H1 (cell line): Measurements from ENCODE around the gene PCDH9. TPM values are rescaled to one million over a fixed set of nuclear protein-coding genes. Genes with fewer than 3 reads are reported as not detected.

Experiments
- CTCF ChIA-PET: fragments of 300-600 bp; sonication (Branson Sonifier 250); formaldehyde crosslinking; loops from one replicate; lab custom pipeline; 2021; ENCODE audit not compliant: partially characterized antibody; lab: Charles Lee
- POLR2A ChIA-PET: fragments of 300-600 bp; sonication (Branson Sonifier 250); formaldehyde crosslinking; loops from one replicate; lab custom pipeline; 2021; ENCODE audit warnings: inconsistent platforms; ENCODE audit not compliant: partially characterized antibody; lab: Charles Lee
- DNase-seq, 2 experiments: peaks; one replicate each; pipeline versions ENCODE4 v3.0.0 to v3.0.0-alpha.2; 2010 to 2022; ENCODE audit warnings: low spot score in 2 of 2, low read depth in 1 of 2, mixed read lengths in 1 of 2
- FAIRE-seq: peaks from 2 replicates; lab custom pipeline; 2011; peaks lifted over from hg19 to GRCh38; lab: Jason Lieb, UNC
- H2AFZ ChIP-seq: 2 replicates; pipeline ENCODE4 v1.8.1; 2012; ENCODE audit warnings: low read length, inconsistent platforms
- H2AK5ac ChIP-seq: 2 replicates; pipeline ENCODE4 v1.6.1; 2013; ENCODE audit warnings: low read depth, low read length
- H2BK120ac ChIP-seq: replicated peaks from 2 replicates; pipeline ENCODE3; 2013; ENCODE audit warnings: low read depth, low read length, inconsistent platforms
- H2BK12ac ChIP-seq: 2 replicates; pipeline ENCODE4 v1.6.1; 2013; ENCODE audit warnings: low read depth, low read length
- H2BK15ac ChIP-seq: 2 replicates; pipeline ENCODE4 v1.6.1; 2013; ENCODE audit warnings: low read length
- H2BK20ac ChIP-seq: 2 replicates; pipeline ENCODE4 v1.6.1; 2013; ENCODE audit warnings: low read length
- H2BK5ac ChIP-seq: 2 replicates; pipeline ENCODE4 v1.6.1; 2013; ENCODE audit warnings: low read depth, low read length
- H3K14ac ChIP-seq: 2 replicates; pipeline ENCODE4 v1.6.1; 2013; ENCODE audit warnings: inconsistent platforms; ENCODE audit not compliant: insufficient read length
- H3K18ac ChIP-seq: 2 replicates; pipeline ENCODE4 v1.6.1; 2013; ENCODE audit warnings: low read length; ENCODE audit errors: extremely low read depth
- H3K23ac ChIP-seq: 2 replicates; pipeline ENCODE4 v1.6.1; 2013; ENCODE audit warnings: inconsistent platforms; ENCODE audit not compliant: insufficient read length
- H3K23me2 ChIP-seq: 2 replicates; pipeline ENCODE4 v1.6.1; 2013; ENCODE audit warnings: low read depth, low read length
- H3K27ac ChIP-seq: 2 replicates; pipeline ENCODE4 v1.6.1; 2011; ENCODE audit warnings: low read depth, low read length, inconsistent platforms
- H3K27me3 ChIP-seq, 4 experiments: replicated peaks in 1 of 4; 1 replicate in 1 of 4; 2 replicates in 3 of 4; pipeline versions ENCODE4 v1.6.1 to v1.8.1; 2011 to 2013; ENCODE audit warnings: low read length in 3 of 4, mild to moderate bottlenecking in 3 of 4, inconsistent platforms in 2 of 4, mixed read lengths in 2 of 4, moderate library complexity in 1 of 4; ENCODE audit not compliant: control insufficient read depth in 3 of 4, insufficient read depth in 3 of 4; ENCODE audit errors: extremely low read depth in 1 of 4
- H3K36me3 ChIP-seq, 4 experiments: 2 replicates each; pipeline versions ENCODE4 v1.6.1 to v1.8.1; 2011 to 2013; ENCODE audit warnings: mild to moderate bottlenecking in 4 of 4, low read length in 3 of 4, moderate library complexity in 2 of 4, control low read depth in 1 of 4, inconsistent platforms in 1 of 4; ENCODE audit not compliant: insufficient read depth in 4 of 4, control insufficient read depth in 2 of 4
- H3K4ac ChIP-seq: replicated peaks from 2 replicates; pipeline ENCODE3; 2013; ENCODE audit warnings: low read length, low read depth, mixed read lengths, inconsistent platforms; ENCODE audit not compliant: insufficient read length
- H3K4me1 ChIP-seq, 4 experiments: replicated peaks in 1 of 4; 1 replicate in 1 of 4; 2 replicates in 3 of 4; pipeline versions ENCODE4 v1.6.1 to v1.8.1; 2011 to 2013; ENCODE audit warnings: low read length in 3 of 4, inconsistent platforms in 2 of 4, mixed read lengths in 1 of 4; ENCODE audit not compliant: insufficient read depth in 4 of 4, control insufficient read depth in 3 of 4
- H3K4me2 ChIP-seq, 2 experiments: 2 replicates each; pipeline versions ENCODE4 v1.6.1 to v1.8.1; 2011 to 2013; ENCODE audit warnings: low read depth in 2 of 2, low read length in 2 of 2, control low read depth in 1 of 2, inconsistent platforms in 1 of 2, mild to moderate bottlenecking in 1 of 2; ENCODE audit not compliant: insufficient read depth in 1 of 2
- H3K4me3 ChIP-seq, 4 experiments: fragments of 200-600, 300-600 bp in 1 of 4; sonication (generic), shearing (Covaris generic), sonication (Bioruptor Twin) in 1 of 4; 2 replicates each; pipeline versions ENCODE4 v1.5.1 to v1.8.1; 2011 to 2016; ENCODE audit warnings: low read length in 4 of 4, low read depth in 3 of 4, control low read depth in 2 of 4, inconsistent platforms in 2 of 4, mild to moderate bottlenecking in 2 of 4, mixed read lengths in 1 of 4, moderate library complexity in 1 of 4; ENCODE audit not compliant: insufficient read depth in 2 of 4; ENCODE audit errors: extremely low read depth in 1 of 4
- H3K56ac ChIP-seq: replicated peaks from 2 replicates; pipeline ENCODE3; 2013; ENCODE audit warnings: low read depth, mild to moderate bottlenecking, mixed read lengths, low read length, inconsistent platforms; ENCODE audit not compliant: insufficient read length
- H3K79me1 ChIP-seq: 2 replicates; pipeline ENCODE4 v1.6.1; 2013; ENCODE audit warnings: low read depth, low read length, control low read depth
- H3K79me2 ChIP-seq, 2 experiments: 2 replicates each; pipeline versions ENCODE4 v1.6.1 to v1.8.1; 2012 to 2013; ENCODE audit warnings: low read length in 2 of 2, mild to moderate bottlenecking in 2 of 2, inconsistent platforms in 1 of 2; ENCODE audit not compliant: insufficient read depth in 2 of 2, control insufficient read depth in 1 of 2
- H3K9ac ChIP-seq, 4 experiments: replicated peaks in 1 of 4; 1 replicate in 1 of 4; 2 replicates in 3 of 4; pipeline versions ENCODE4 v1.6.1 to v1.8.1; 2011 to 2013; ENCODE audit warnings: low read depth in 3 of 4, low read length in 3 of 4, control low read depth in 2 of 4, mild to moderate bottlenecking in 2 of 4, moderate library complexity in 2 of 4, inconsistent platforms in 1 of 4; ENCODE audit errors: extremely low read depth in 1 of 4
- H3K9me3 ChIP-seq, 2 experiments: 2 replicates each; pipeline versions ENCODE4 v1.6.1 to v1.8.1; 2012 to 2013; ENCODE audit warnings: mild to moderate bottlenecking in 2 of 2, moderate library complexity in 2 of 2, control low read depth in 1 of 2, inconsistent platforms in 1 of 2, low read depth in 1 of 2, low read length in 1 of 2, mixed read lengths in 1 of 2; ENCODE audit not compliant: insufficient read depth in 2 of 2
- H4K20me1 ChIP-seq, 2 experiments: replicated peaks in 1 of 2; 2 replicates each; pipeline versions ENCODE3 to v1.8.1; 2011 to 2013; ENCODE audit warnings: inconsistent platforms in 2 of 2, low read length in 2 of 2, mild to moderate bottlenecking in 1 of 2; ENCODE audit not compliant: insufficient read depth in 2 of 2, control insufficient read depth in 1 of 2
- H4K5ac ChIP-seq: 2 replicates; pipeline ENCODE4 v1.6.1; 2013; ENCODE audit warnings: low read length, low read depth, mixed read lengths, inconsistent platforms; ENCODE audit not compliant: insufficient read length
- H4K8ac ChIP-seq: 2 replicates; pipeline ENCODE4 v1.8.0; 2013; ENCODE audit warnings: mild to moderate bottlenecking, moderate library complexity, low read length, inconsistent platforms; ENCODE audit not compliant: insufficient read depth; ENCODE audit errors: extremely low read depth
- H4K91ac ChIP-seq: replicated peaks from 2 replicates; pipeline ENCODE3; 2013; ENCODE audit warnings: low read length, mixed read lengths, inconsistent platforms; ENCODE audit not compliant: insufficient read length
- ATF2 ChIP-seq: IDR thresholded peaks from 2 replicates; pipeline ENCODE4 v1.6.1; 2012; ENCODE audit warnings: low read length, inconsistent platforms
- BRCA1 ChIP-seq: IDR thresholded peaks from 2 replicates; pipeline ENCODE4 v1.6.1; 2012; ENCODE audit warnings: low read depth, low read length, improper control_type of control experiment
- EGR1 ChIP-seq: IDR thresholded peaks from 2 replicates; pipeline ENCODE4 v1.6.1; 2011; ENCODE audit warnings: low read depth, low read length, borderline replicate concordance
- KDM4A ChIP-seq: IDR thresholded peaks from one replicate; pipeline ENCODE4 v1.7.1; 2012; ENCODE audit warnings: low read depth, mild to moderate bottlenecking, moderate library complexity, low read length, inconsistent platforms; ENCODE audit not compliant: severe bottlenecking
- MAFK ChIP-seq: IDR thresholded peaks from 2 replicates; pipeline ENCODE4 v1.6.1; 2012; ENCODE audit warnings: low read depth, mild to moderate bottlenecking, improper control_type of control experiment, low read length
- NRF1 ChIP-seq: IDR thresholded peaks from 2 replicates; pipeline ENCODE4 v1.6.1; 2011; ENCODE audit warnings: mild to moderate bottlenecking, low read depth, low read length, improper control_type of control experiment
- POU5F1 ChIP-seq: IDR thresholded peaks from 2 replicates; pipeline ENCODE4 v1.6.1; 2011; ENCODE audit warnings: low read depth, mild to moderate bottlenecking, low read length, moderate library complexity
- SAP30 ChIP-seq: fragments of 300-600 bp; sonication (generic); IDR thresholded peaks from 2 replicates; pipeline ENCODE4 v1.7.1; 2012; ENCODE audit warnings: low read length, moderate library complexity, mild to moderate bottlenecking, inconsistent platforms; ENCODE audit not compliant: insufficient read depth, insufficient replicate concordance
- SP1 ChIP-seq: IDR thresholded peaks from 2 replicates; pipeline ENCODE4 v1.6.1; 2011; ENCODE audit warnings: low read depth, low read length
- WGBS, 2 experiments: shearing (Covaris generic) in 1 of 2; methylation state at CpG; one replicate each; pipeline versions ENCODE4 v1.1.6 to v1.1.7; 2013 to 2015; ENCODE audit warnings: low lambda C conversion rate in 2 of 2, mixed read lengths in 2 of 2, inconsistent platforms in 1 of 2, low coverage in 1 of 2, missing lambda C conversion rate in 1 of 2; ENCODE audit not compliant: insufficient replicate concordance in 2 of 2, insufficient coverage in 1 of 2, insufficient read length in 1 of 2; ENCODE audit errors: extremely low coverage in 1 of 2, missing lambda C conversion rate in 1 of 2; 5-methylcytosine and 5-hydroxymethylcytosine counted together
- polyA plus RNA-seq, 7 experiments: library from polyadenylated mRNA; depleted of rRNA in 3 of 7; stranded (reverse) in 5 of 7; unstranded in 2 of 7; fragments of >200 nt in 5 of 7; fragments of 200-250 nt in 2 of 7; gene quantifications; 1 replicate in 5 of 7; 2 replicates in 1 of 7; 4 replicates in 1 of 7; pipeline versions ENCODE4 v1.2.1 to v1.2.3, GENCODE V29; 2011 to 2013; ENCODE audit warnings: missing spikeins in 2 of 7, mixed read lengths in 2 of 7
- total RNA-seq: library from RNA; stranded (reverse); fragmentation: NEBNext Ultra II Directional; extraction: Animal tissue kit (Norgen Biotek cat#: 25700); gene quantifications from 2 replicates; pipeline ENCODE4 v1.2.1, GENCODE V29; 2021

PCDH9 gene
- total and polyA plus RNA-seq, 2 of the 8 experiments (the other 6 are each of a cell fraction or from before 2014, with no cell fraction given) = 0.12 to 0.60 TPM

- Histone ChIP-seq H3K79me1 (no peaks in the 10 kb centered on the region), H3K4me3 (no peak overlapping the region), H2AFZ (no peak overlapping the region), H3K14ac (no peak overlapping the region), H2BK5ac (no peak overlapping the region), H3K27me3 (no peaks in the 10 kb centered on the region), H3K56ac (no peak overlapping the region), H3K9ac (no peak overlapping the region), H2BK120ac (no peak overlapping the region), H4K5ac (no peak overlapping the region), H2BK12ac (no peak overlapping the region), H3K4ac (no peak overlapping the region), H3K18ac (no peak overlapping the region), H4K8ac (no peak overlapping the region), H2AK5ac (no peak overlapping the region), H3K79me2 (no peaks in the 10 kb centered on the region), H3K27ac (no peak overlapping the region), H4K20me1 (no peaks in the 10 kb centered on the region), H2BK20ac (no peak overlapping the region), H3K23ac (no peak overlapping the region), H3K9me3 (peaks cover 0 to 6% of the 10 kb centered on the region in 2 experiments; a peak in 1 of 4 replicates), H4K91ac (no peak overlapping the region), H2BK15ac (no peak overlapping the region), H3K36me3 (no peaks in the 10 kb centered on the region), H3K4me2 (no peak overlapping the region), H3K23me2 (no peaks in the 10 kb centered on the region), H3K4me1 (no peaks in the 10 kb centered on the region)
- POLR2A ChIA-PET = no interaction called here
- no peak for DNase-seq
- WGBS, 2 experiments = 94% methylated on average over 3 of the region's 3 CpGs; no CpG with 5 or more reads in 1 of the 2 experiments
- CTCF ChIA-PET = interaction anchor here (1.5 to 2.0 kb wide), 2 partner anchors 10 to 13 kb away, joined by 3 to 6 read pairs; no protein-coding TSS in a partner anchor
- no peak for TF ChIP-seq EGR1
- no peak for TF ChIP-seq POU5F1
- TF ChIP-seq MAFK = no peak
- no peak for TF ChIP-seq NRF1
- no peak for TF ChIP-seq BRCA1
- no peak for TF ChIP-seq ATF2
- no peak for TF ChIP-seq SAP30
- TF ChIP-seq KDM4A = no peak
- no peak for TF ChIP-seq SP1
- no peak for FAIRE-seq
These were observed 672.8 kb downstream of the PCDH9 start for GRCh38 chr13:66557357-66557756.
